Measurements from ENCODE around the gene ADORA1.

Gene ADORA1

DNA sequence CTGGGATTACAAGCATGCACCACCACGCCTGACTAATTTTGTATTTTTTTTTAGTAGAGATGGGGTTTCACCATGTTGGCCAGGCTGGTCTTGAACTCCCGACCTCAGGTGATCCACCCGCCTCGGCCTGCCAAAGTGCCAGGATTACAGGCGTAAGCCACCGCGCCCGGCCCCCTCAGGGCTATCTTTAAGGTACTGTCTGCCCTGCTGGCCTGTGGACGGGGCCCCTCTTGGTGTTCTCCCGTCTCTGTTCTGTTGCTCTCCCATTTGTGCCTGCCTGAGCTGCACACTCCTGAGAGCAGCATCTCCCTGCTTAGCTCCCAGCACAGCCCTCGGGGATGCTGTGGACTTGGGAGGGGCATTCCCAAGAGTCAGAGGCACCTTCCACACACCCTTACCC is 34.2 kb downstream of the ADORA1 start:
- TF ChIP-seq, protein P1, sequence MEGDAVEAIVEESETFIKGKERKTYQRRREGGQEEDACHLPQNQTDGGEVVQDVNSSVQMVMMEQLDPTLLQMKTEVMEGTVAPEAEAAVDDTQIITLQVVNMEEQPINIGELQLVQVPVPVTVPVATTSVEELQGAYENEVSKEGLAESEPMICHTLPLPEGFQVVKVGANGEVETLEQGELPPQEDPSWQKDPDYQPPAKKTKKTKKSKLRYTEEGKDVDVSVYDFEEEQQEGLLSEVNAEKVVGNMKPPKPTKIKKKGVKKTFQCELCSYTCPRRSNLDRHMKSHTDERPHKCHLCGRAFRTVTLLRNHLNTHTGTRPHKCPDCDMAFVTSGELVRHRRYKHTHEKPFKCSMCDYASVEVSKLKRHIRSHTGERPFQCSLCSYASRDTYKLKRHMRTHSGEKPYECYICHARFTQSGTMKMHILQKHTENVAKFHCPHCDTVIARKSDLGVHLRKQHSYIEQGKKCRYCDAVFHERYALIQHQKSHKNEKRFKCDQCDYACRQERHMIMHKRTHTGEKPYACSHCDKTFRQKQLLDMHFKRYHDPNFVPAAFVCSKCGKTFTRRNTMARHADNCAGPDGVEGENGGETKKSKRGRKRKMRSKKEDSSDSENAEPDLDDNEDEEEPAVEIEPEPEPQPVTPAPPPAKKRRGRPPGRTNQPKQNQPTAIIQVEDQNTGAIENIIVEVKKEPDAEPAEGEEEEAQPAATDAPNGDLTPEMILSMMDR (IDR thresholded peaks at IDR 0.05), result no peak

DNA sequence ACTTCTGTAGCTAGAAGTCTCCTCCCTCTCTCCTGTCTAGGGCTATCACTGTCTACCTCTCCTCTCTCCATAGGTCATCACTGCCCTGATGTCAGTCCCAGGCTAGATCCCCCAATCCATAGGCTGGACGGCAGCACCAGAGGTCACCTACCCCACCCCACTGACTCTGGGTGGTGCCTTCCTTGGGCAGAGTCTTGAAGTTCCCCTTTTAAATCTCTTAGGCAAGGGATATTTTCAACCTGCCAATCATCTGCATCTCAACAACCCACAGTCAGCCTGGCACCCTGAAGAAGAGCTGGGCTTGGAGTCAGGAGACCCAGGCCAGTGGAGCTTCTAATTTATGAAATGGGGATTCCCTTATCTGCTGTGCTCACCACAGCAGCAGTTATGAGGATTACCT is 34.9 kb downstream of the ADORA1 start:
- TF ChIP-seq, protein P1 (IDR thresholded peaks at IDR 0.05), result no peak

DNA sequence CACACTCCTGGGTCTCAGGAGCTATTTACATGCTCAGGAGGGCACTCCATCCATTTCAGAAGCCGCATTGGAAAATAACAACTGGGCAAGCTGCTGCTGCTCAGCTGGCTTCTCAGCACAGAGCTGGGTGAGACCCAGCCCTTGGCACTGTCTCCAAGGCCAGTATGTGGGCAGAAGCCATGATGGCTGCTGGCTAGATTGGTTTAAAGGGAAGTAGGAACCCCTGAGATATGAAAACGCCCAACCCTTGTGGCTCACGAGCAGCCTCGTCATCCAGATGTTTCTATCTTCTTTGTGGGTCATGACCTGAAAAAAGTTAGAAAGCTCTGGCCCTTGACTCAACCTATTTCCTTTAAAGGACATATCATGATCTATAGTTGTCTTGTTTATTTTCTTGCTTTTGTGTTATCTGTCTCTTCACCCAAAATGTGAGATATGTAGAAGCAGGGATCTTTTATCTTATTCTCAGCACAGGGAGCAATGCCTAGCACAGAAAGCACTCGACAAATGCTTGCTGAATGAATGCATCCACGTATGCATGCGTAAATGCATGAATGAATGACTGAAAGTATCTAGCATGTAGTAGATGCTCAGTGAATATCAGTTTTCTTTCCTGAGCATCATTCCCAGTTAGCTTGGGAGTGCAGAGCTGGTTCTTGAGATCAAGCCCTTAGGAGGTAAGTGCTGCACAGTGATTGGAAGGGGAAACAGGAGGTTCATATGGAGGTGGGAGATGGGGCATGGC is 36.5 kb downstream of the ADORA1 start:
- TF ChIP-seq, protein P1 (IDR thresholded peaks at IDR 0.05), result no peak

DNA sequence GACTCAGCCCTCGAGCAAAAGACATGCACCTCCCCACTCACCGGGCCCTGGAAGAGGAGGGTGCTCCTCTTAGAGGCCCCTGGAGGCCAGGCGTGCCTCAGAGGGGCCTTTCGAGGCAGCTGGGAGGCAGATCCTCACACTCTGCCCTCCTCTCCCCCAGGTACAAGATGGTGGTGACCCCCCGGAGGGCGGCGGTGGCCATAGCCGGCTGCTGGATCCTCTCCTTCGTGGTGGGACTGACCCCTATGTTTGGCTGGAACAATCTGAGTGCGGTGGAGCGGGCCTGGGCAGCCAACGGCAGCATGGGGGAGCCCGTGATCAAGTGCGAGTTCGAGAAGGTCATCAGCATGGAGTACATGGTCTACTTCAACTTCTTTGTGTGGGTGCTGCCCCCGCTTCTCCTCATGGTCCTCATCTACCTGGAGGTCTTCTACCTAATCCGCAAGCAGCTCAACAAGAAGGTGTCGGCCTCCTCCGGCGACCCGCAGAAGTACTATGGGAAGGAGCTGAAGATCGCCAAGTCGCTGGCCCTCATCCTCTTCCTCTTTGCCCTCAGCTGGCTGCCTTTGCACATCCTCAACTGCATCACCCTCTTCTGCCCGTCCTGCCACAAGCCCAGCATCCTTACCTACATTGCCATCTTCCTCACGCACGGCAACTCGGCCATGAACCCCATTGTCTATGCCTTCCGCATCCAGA is 37.7 kb downstream of the ADORA1 start:
- TF ChIP-seq, protein P1 (IDR thresholded peaks at IDR 0.05), result no peak

DNA sequence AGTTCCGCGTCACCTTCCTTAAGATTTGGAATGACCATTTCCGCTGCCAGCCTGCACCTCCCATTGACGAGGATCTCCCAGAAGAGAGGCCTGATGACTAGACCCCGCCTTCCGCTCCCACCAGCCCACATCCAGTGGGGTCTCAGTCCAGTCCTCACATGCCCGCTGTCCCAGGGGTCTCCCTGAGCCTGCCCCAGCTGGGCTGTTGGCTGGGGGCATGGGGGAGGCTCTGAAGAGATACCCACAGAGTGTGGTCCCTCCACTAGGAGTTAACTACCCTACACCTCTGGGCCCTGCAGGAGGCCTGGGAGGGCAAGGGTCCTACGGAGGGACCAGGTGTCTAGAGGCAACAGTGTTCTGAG is 38.3 kb downstream of the ADORA1 start:
- TF ChIP-seq, protein P1 (IDR thresholded peaks at IDR 0.05), result no peak

DNA sequence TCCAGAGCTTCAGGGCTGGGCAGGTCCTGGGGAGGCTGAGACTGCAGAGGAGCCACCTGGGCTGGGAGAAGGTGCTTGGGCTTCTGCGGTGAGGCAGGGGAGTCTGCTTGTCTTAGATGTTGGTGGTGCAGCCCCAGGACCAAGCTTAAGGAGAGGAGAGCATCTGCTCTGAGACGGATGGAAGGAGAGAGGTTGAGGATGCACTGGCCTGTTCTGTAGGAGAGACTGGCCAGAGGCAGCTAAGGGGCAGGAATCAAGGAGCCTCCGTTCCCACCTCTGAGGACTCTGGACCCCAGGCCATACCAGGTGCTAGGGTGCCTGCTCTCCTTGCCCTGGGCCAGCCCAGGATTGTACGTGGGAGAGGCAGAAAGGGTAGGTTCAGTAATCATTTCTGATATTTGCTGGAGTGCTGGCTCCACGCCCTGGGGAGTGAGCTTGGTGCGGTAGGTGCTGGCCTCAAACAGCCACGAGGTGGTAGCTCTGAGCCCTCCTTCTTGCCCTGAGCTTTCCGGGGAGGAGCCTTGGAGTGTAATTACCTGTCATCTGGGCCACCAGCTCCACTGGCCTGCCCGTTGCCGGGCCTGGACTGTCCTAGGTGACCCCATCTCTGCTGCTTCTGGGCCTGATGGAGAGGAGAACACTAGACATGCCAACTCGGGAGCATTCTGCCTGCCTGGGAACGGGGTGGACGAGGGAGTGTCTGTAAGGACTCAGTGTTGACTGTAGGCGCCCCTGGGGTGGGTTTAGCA is 38.8 kb downstream of the ADORA1 start:
- TF ChIP-seq, protein P1 (IDR thresholded peaks at IDR 0.05), result peak; percentile 34; the same call in 1 of the 2 replicates

DNA sequence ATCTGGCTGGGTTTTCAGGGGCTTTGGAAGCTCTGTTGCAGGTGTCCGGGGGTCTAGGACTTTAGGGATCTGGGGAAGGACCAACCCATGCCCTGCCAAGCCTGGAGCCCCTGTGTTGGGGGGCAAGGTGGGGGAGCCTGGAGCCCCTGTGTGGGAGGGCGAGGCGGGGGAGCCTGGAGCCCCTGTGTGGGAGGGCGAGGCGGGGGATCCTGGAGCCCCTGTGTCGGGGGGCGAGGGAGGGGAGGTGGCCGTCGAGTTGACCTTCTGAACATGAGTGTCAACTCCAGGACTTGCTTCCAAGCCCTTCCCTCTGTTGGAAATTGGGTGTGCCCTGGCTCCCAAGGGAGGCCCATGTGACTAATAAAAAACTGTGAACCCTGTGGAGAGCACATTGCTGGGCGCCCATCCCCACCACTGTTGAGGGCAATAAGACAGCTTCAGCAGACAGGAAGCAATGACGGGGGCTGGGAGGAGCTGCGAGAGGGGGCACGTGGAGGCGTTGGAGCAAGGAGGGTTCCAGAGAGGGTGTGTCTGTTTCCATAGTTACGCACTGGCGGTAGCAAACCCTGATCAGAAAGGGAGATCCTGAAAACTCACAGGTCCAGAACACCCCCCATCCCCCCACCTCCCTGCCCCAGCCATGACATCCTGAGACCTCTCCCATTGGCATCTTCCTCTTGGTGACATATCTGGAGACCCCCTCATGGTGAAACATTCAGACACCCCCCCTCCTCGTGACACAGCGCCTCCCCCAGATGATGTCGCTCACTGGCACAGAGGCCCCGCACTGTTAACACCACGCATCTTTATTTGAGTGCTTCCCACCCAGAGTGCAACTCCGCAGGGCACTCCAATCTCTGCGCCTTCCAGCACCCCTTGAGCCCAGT is 39.7 kb downstream of the ADORA1 start:
- TF ChIP-seq, protein P1 (IDR thresholded peaks at IDR 0.05), result no peak
